Measurements from ENCODE around the gene NEUROD2.
"Not testable (repeated sequence)": the region's sequence is repeated elsewhere in the genome, so short reads cannot be mapped to it uniquely, and the experiment has no call there.

Gene NEUROD2

GRCh38 chr17:39601758-39602532, 5.8 kb downstream of the NEUROD2 start:
- no peak for FAIRE-seq

DNA sequence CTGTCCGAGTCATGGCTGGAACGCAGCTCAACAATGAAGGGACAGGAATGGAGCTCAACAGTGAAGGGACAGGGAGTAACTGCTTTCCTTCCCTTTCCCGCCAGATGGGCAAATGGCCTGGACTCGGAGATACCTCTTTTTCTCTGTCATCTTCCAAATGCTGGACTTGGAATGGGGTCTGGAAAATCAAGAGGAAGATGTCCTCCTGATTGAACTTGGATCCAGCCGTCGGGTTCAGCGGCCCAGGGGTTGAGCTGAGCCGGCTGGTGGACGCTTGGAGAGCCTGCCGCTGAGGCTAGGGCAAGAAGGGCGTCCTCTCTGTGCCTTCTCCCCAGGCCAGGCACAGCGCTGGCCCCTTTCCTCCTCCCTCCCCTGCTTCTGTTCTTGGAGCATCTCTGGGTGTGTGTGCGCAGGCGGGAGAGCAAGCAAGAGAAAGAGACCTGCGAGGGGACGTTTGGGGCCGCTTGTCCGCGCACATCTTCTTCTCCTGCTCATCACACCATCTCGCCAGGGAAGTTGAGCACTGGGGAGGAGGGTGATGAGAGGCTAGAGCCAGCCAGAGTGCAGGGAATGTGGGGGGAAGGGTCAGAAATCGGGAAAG, 6.6 kb downstream of the NEUROD2 start:
- FAIRE-seq = no peak

GRCh38 chr17:39600288-39600996, 7.3 kb downstream of the NEUROD2 start:
- no peak for FAIRE-seq

GRCh38 chr17:39599665-39600231, 8.0 kb downstream of the NEUROD2 start:
- no peak for FAIRE-seq

DNA sequence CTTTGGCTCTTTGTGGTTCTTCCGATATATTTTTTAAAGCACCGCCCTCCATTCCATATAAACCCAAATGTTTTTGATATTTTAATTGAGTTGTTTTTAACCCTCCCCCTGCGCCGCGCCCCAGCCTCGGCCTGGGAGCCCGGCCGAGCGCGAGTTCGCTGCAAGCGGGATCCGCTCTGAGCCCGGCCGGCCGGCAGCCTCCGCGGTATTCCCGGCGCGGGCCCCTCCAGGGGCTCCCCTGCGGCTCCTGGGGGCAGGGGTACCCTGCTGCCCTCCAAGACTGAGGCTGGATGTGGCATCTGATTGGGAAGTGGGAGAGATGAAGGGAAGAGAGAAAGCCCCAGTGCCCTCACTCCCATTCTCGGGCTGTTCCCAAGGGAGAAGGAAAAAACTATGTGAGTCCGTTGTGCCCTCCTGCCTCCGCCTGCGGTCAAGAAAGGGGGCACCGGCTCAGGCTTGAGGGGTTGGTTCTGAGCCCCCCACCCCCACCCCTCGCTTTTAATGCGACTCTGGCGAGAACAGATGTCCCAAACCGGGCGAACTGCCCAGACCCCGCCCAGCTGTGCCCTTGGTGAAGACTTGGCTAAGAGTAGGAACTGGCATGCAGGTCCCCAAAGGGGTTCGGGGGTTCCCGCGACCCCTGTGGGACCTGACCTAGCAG, 8.6 kb downstream of the NEUROD2 start:
- FAIRE-seq = no peak

- FAIRE-seq = no peak
Measured at GRCh38 chr17:39598630-39599003, 9.1 kb downstream of the NEUROD2 start.

DNA sequence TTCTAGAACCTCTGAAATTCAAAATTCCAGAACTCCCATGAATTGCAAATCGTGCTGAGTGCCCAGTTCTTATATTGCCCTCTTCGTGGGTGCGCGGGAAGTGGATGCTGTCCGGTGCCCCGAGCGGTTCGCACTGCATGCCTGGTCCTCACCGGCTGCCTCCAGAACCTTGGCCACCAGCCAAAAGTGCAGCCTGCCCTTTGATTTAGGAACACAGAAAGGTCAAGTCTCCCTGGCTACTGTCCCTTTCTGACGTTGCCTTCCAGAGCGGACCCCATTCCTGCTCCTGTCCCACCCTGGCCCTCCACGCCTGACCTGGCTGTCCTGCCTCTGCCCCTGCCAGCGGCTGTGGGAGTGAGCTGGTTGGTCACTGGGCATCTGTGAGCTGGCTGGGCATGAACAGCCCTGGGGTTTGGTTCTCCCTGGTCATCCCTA, 9.7 kb downstream of the NEUROD2 start:
- FAIRE-seq = no peak

DNA sequence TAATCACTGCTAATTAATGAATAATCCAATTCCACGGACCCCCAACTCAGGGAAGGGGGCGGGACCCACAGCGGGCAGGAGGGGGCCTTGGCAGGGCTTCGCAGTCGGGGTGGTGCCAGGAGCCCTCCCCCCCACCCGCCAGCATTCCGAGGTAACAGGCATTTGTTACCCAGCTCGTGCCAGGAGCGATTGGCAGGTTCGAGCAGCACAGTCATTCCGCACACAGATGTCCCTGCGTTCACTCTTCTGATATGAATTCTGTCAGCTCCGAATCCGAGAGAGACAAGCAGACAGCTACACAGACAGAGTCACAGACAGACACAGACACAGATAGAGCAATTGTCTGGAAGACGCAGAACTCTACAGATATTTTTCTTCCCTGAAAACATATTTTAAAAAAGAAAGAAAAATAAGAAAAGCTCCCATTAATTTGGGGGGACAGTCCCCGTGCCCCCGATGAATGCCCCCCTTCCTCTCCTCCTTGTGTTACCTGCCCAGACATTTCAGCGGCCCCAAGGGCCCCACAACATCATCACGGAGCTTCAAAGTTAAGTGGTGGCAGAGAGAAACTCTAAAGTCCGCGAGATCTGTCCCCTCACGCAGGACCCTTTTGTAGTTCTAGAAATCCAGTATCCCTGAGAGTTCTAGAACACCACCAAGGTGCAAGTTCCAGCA, 10.2 kb downstream of the NEUROD2 start:
- FAIRE-seq = no peak

- no peak for FAIRE-seq
Measured at GRCh38 chr17:39596543-39597267, 11.0 kb downstream of the NEUROD2 start.

GRCh38 chr17:39595928-39596510, 11.7 kb downstream of the NEUROD2 start:
- no peak for FAIRE-seq

DNA sequence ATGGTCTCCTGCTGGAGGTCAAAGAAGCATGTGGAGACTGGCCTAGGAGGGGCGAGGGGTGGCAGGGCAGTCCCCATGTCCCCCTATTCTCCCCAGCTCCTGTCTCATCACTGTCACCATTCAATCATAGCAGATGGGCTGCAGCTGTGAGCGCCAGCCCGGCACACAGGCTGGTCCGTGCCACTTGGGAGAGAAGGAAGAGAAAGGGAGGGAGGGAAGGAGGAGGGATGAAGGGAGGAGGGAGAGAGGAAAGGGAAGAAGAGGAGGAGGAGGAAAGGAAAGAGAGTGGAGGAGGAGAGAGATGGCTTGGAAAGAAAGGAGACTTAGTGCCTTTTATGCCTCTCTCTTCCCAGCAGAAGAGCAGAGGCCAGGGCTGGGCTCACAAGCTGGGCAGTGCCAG, 12.4 kb downstream of the NEUROD2 start:
- FAIRE-seq = no peak

DNA sequence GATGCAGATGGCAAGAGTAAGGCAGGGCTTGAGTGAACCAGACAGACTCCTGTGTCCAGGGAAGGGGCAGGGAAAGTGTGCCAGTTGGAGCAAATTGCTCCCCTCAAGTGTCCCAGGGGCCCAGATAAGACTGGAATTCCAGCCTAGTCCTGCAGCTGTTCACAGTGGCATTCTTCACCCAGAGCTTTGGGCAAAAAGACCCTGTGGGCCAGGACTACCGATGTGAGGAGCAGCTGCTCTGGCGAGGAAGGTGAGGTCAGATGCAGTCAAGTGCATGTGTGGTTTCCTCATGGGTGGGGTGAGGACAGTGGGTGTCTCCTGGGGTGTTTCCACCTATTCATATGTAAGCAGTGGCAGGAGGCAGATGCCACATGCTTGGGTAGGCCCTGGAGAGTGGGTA, 14.3 kb downstream of the NEUROD2 start:
- FAIRE-seq = no peak

GRCh38 chr17:39591958-39592954, 15.5 kb downstream of the NEUROD2 start:
- no peak for FAIRE-seq

- not testable (repeated sequence) for FAIRE-seq
Measured at GRCh38 chr17:39590180-39590579, 17.5 kb downstream of the NEUROD2 start.

- FAIRE-seq = no peak
Measured at GRCh38 chr17:39582658-39583057, 25.1 kb downstream of the NEUROD2 start.

DNA sequence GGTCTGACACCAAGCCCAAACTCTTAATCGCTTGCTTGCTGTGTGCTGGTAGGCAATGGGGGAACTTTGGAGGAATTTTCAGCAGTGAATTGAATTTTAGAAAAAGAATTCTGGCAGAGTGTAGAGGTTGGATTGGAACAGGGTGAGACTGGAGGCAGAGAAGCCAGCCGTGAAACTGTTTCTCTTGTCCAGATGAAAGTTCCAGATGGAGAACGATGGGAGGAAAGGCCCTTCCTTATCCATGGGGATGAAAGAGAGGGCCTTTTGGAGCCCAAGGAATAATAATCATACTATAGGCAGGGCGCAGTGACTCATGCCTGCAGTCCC, 26.0 kb downstream of the NEUROD2 start:
- FAIRE-seq = no peak

DNA sequence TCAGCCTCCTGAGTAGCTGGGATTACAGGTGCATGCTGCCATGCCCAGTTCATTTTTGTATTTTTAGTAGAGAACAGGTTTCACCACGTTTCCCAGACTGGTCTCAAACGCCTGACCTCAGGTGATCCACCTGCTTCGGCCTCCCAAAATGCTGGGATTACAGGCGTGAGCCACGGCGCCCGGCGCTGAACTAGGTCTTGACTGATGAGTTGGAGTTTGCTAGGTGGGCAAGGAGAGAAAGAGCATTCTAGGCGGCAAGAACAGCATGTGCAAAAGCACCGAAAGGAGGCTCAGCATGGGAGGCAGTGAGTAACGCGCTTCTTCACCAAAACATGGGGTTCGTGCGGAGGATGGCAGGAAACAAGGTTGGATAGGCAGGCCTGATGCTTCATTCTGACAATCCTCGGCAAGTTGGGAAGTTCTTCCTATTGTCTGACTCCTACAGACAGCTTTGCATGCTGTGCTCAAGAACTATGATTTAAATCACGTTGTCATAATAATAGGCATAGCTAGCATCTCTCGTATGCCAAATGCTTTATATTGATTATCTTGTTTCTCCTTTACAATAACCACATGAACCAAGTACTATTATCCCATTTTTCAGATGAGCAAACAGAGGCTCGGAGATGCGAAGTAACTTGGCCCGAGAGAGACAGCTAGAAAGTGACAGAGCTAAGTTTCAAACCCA, 26.5 kb downstream of the NEUROD2 start:
- FAIRE-seq = no peak

- no peak for FAIRE-seq
Measured at GRCh38 chr17:39580082-39580468, 27.6 kb downstream of the NEUROD2 start.

GRCh38 chr17:39579318-39580081, 28.2 kb downstream of the NEUROD2 start:
- FAIRE-seq = no peak

Data from colon (tissue), 2 donors.